EL (cell line): ENCODE results near the gene ST6GALNAC4.

ENCODE experiments used
- DNase-seq: peaks from one replicate; pipeline ENCODE4 v3.0.0-alpha.2; 2016

ST6GALNAC4 gene

GRCh38 chr9:127868278-127868902 lies 48.5 kb downstream of the ST6GALNAC4 start:
- no peak for DNase-seq

DNA sequence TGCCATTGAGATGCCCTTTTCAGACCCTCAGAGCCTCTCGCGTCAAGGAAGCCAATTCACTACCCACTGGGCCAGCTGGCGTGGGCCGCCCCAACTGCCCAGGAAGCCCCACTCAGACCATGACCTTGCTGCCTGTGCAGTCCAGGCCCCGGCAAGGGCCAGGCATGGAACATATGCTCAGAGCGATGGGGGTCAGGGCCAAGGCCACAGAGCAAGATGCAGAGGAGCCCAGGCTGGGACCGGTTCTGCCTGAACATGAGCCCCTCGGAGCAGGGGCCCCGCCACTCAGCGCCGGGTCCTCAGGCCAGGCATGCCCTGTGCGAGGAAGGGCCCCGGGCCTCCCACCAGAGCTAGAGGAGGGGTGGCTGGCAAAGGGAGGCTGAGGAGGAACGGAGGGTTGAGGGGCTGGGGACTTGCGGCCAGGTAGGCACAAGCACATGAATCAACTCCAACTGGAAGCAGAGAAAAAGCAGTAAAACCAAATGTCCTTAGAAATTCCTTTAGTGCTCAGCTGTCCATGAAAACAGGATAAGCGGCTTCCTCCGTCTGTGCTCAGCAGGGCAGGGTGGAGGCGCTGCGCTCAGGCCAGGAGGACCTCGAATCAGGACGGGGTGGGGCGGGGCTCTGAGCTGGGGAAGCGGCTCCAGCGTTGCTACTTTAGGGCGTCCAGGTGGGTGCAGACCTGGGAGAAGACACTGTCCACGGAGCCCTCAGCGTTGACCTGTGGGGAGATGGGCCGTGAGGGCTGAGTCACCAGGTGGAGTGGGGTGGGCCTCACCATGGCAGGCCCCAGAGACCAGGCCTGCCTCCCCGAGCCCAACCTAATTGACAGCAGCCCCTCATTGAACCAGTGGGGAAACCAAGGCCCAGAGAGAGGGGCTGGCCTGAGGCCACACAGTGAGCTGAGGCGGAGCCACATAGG lies 49.2 kb downstream of the ST6GALNAC4 start:
- DNase-seq: no peak

- no peak for DNase-seq
These were observed 50.3 kb downstream of the ST6GALNAC4 start for GRCh38 chr9:127866535-127866934.

DNA sequence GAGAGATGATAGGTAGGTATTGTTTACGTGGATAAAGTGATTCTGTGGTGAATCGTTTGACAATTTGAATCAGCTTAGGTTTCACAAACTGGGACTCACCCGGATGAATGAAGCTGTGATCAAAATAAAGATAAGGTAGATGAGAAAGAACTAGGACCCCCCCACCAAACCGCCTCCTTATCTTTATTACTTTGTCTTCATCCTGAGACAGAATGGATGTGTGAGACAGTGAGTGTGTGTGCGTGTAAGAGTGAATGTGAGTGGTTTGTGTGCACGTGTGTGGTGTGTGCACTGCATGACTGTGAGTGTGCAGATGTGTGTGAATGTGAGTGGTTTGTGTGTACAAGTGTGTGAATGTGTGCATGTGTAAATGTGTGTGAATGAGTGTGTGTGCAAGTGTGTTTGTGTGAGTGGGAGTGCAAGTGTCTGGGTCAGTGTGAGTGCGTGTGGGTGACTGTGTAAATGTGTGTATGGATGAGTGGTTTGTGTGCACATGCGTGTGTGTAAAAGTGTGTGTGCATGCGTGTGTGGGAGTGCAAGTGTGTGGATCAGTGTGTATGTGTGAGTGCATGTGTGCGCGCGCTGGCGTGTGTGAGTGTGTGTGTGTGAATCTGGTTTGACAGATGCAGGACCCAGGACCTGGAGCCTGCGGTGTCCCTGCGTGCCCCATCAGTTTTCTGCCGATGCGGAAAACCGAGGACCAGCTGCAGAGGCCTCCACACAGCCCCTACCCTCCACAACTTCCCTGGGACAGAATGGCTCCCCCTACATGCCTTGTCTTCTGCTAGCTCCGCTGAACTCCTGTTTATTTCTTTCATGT lies 51.0 kb downstream of the ST6GALNAC4 start:
- no peak for DNase-seq

DNA sequence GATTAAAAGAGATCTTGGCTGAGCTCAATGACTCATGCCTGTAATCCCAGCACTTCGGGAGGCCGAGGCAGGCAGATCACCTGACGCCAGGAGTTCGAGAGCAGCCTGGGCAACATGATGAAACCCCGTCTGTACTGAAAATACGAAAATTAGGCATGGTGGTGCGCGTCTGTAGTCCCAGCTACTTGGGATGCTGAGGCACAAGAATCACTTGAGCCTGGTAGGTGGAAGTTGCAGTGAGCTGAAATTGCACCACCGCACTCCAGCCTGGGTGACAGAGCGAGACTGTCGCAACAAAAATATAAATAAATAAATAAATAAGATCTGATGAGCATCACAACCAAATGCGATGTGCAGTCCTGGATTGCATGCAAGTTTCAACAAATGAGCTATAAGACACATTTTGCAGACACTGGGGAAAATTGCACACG lies 53.6 kb downstream of the ST6GALNAC4 start:
- DNase-seq: no peak

DNA sequence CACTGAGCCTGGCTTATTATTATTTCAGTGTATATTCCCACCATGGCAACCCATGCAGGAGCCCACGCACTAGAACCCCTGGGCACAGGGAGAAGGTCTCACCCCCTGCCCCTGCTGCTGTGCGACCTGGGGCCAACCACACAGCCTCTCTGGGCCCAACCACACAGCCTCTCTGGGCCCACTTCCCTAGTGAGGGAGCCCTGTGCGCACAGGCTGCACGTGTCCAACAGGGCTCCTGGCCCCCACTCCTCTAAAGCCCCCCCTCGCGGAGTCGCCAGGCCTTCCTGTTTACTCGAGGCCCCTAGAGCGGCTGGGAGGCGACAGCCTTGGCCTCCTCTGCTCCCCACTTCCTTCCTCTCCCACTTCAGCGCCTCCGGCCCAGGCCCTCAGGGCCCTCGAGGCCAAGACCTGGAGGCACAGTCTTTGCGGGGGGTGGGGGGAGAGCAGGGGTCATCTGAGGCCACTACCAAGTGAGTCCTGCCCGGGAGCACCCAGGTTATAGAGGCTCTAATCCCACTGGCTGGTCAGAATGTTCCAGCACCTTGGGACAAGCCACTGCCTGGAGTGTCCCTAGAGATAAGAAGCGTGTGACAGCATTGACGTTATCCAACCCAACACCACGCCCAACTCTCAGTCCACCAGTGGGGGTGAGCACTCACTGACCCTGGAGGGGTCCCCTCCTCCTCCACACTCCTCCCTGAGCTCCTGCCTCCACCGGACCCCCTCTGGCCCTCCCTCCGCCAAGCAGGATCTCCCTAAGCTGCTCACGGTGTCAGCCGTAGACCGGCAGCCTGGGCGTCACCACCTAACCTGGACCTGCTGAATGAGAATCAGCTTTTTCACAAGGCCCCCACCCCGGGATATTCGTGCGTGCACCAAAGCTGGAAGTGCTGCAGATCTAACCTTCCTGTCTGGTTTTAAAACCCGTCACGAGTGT lies 54.5 kb downstream of the ST6GALNAC4 start:
- no peak for DNase-seq

DNA sequence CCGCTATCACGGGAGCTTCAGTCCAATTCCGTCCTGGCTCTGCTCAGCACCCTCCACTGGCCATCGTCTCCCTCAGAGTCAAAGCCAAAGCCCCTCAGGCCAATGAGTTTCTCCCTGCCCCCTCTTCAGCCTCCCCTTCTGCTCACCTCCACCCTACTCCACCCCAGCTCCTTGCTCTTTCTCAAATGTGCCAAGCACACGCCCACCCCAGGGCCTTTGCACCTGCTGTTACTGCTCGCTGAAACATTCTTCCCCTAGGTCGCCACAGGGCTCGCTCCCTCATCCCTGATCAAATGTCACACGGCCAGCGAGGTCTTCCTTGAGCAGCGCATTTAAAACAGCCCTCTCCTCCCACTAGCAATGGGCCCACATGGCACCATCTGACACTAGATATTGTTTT lies 56.1 kb downstream of the ST6GALNAC4 start:
- no peak for DNase-seq

GRCh38 chr9:127860260-127860659 lies 56.6 kb downstream of the ST6GALNAC4 start:
- DNase-seq: no peak

- DNase-seq: no peak
These were observed 58.8 kb downstream of the ST6GALNAC4 start for GRCh38 chr9:127858041-127858512.
